Endothelial cell of umbilical vein (primary cell): Measurements from ENCODE around the gene PCDHA13. TPM values are rescaled to one million over a fixed set of nuclear protein-coding genes. Genes with fewer than 3 reads are reported as not detected.

Experiments
- BruUV-seq: library from RNA; stranded (reverse); fragments of 400-500 nt; replicated peaks from 2 replicates; lab custom pipeline; 2021; lab: Mats Ljungman, UMichigan
- CTCF ChIA-PET: fragments of 300-600, 350-600 bp; sonication (Branson Sonifier 250); formaldehyde crosslinking; loops from one replicate; lab custom pipeline; 2021; ENCODE audit warnings: antibody characterized with exemption, inconsistent platforms; lab: Charles Lee
- POLR2A ChIA-PET: fragments of 300-600, 350-600 bp; sonication (Branson Sonifier 250); formaldehyde crosslinking; loops from one replicate; lab custom pipeline; 2021; ENCODE audit warnings: antibody characterized with exemption, inconsistent platforms; lab: Charles Lee
- DNase-seq: peaks from one replicate; pipeline ENCODE4 v3.0.0-alpha.2; 2011; ENCODE audit warnings: low read depth, low spot score
- FAIRE-seq: peaks from 2 replicates; lab custom pipeline; 2011; peaks lifted over from hg19 to GRCh38; lab: Jason Lieb, UNC
- H2AFZ ChIP-seq: 2 replicates; pipeline ENCODE4 v1.6.0; 2012; ENCODE audit warnings: low read depth, low read length, control low read depth, inconsistent platforms
- H3K27ac ChIP-seq: 2 replicates; pipeline ENCODE4 v1.5.1; 2011; ENCODE audit warnings: low read depth, mild to moderate bottlenecking, control low read depth, low read length, moderate library complexity; ENCODE audit not compliant: insufficient read depth
- H3K27me3 ChIP-seq, 2 experiments: 2 replicates each; pipeline versions ENCODE4 v1.6.0 to v1.6.1; 2011; ENCODE audit warnings: low read length in 2 of 2, mixed read lengths in 1 of 2; ENCODE audit not compliant: control insufficient read depth in 2 of 2, insufficient read depth in 2 of 2
- H3K36me3 ChIP-seq, 2 experiments: 2 replicates in 1 of 2; 3 replicates in 1 of 2; pipeline ENCODE4 v1.5.1; 2011; ENCODE audit warnings: low read length in 2 of 2, mild to moderate bottlenecking in 1 of 2, moderate library complexity in 1 of 2; ENCODE audit not compliant: control insufficient read depth in 2 of 2, insufficient read depth in 2 of 2; ENCODE audit errors: extremely low read depth in 1 of 2
- H3K4me1 ChIP-seq: 3 replicates; pipeline ENCODE4 v1.5.1; 2011; ENCODE audit warnings: mild to moderate bottlenecking, low read length; ENCODE audit not compliant: control insufficient read depth, insufficient read depth; ENCODE audit errors: extremely low read depth
- H3K4me2 ChIP-seq: 2 replicates; pipeline ENCODE4 v1.6.1; 2011; ENCODE audit warnings: low read length, control low read depth, mixed read lengths; ENCODE audit not compliant: insufficient read depth
- H3K4me3 ChIP-seq, 3 experiments: fragments of 200-600 bp in 1 of 3; sonication (generic), shearing (Covaris generic) in 1 of 3; replicated peaks in 1 of 3; 2 replicates each; pipeline ENCODE4 v1.5.1; 2011 to 2016; ENCODE audit warnings: control low read depth in 3 of 3, low read length in 3 of 3, mild to moderate bottlenecking in 2 of 3, inconsistent platforms in 1 of 3, low read depth in 1 of 3, moderate library complexity in 1 of 3; ENCODE audit not compliant: insufficient read depth in 1 of 3
- H3K79me2 ChIP-seq: 2 replicates; pipeline ENCODE4 v1.6.0; 2012; ENCODE audit warnings: low read length, inconsistent platforms; ENCODE audit not compliant: control insufficient read depth, insufficient read depth
- H3K9ac ChIP-seq: replicated peaks from 2 replicates; pipeline ENCODE3; 2011; ENCODE audit warnings: low read length, control low read depth; ENCODE audit not compliant: insufficient read depth; ENCODE audit errors: extremely low read depth
- H3K9me1 ChIP-seq: replicated peaks from 3 replicates; pipeline ENCODE4 v1.6.0; 2011; ENCODE audit warnings: mild to moderate bottlenecking, low read length; ENCODE audit not compliant: control insufficient read depth, insufficient read depth; ENCODE audit errors: extremely low read depth
- H3K9me3 ChIP-seq: replicated peaks from 2 replicates; pipeline ENCODE4 v1.5.1; 2012; ENCODE audit warnings: low read length, inconsistent platforms; ENCODE audit not compliant: control insufficient read depth, insufficient read depth
- H4K20me1 ChIP-seq: replicated peaks from 2 replicates; pipeline ENCODE3; 2011; ENCODE audit warnings: mild to moderate bottlenecking, low read length; ENCODE audit not compliant: control insufficient read depth, insufficient read depth; ENCODE audit errors: extremely low read depth
- EZH2 ChIP-seq: IDR thresholded peaks from 2 replicates; pipeline ENCODE4 v1.6.1; 2012; ENCODE audit warnings: borderline replicate concordance, low read depth, mild to moderate bottlenecking, moderate library complexity, low read length, inconsistent platforms; ENCODE audit not compliant: severe bottlenecking
- FOS ChIP-seq: IDR thresholded peaks from 2 replicates; pipeline ENCODE4 v1.6.1; 2011; ENCODE audit warnings: mild to moderate bottlenecking, low read length, moderate library complexity, borderline replicate concordance; ENCODE audit not compliant: insufficient read depth
- GATA2 ChIP-seq: IDR thresholded peaks from 2 replicates; pipeline ENCODE4 v1.7.0; 2011; ENCODE audit warnings: low read depth, mild to moderate bottlenecking, moderate library complexity, mixed read lengths, low read length; ENCODE audit not compliant: insufficient read length, insufficient read depth
- JUN ChIP-seq: IDR thresholded peaks from 2 replicates; pipeline ENCODE4 v1.6.1; 2011; ENCODE audit warnings: borderline replicate concordance, low read depth; ENCODE audit not compliant: insufficient read length, insufficient read depth
- MYC ChIP-seq: IDR thresholded peaks from one replicate; pipeline ENCODE4 v1.6.1; 2011; ENCODE audit warnings: mild to moderate bottlenecking, low read depth, low read length
- POLR2A ChIP-seq: IDR thresholded peaks from 2 replicates; pipeline ENCODE4 v1.6.1; 2012; ENCODE audit warnings: low read depth, mild to moderate bottlenecking, control low read depth, low read length
- POLR2AphosphoS5 ChIP-seq: IDR thresholded peaks from 2 replicates; pipeline ENCODE4 v1.6.1; 2012; ENCODE audit warnings: low read depth, mild to moderate bottlenecking, control low read depth, low read length, moderate library complexity; ENCODE audit not compliant: insufficient read depth
- dilution Hi-C: fragments of 300-500 bp; cut with MboI; formaldehyde crosslinking; loops from one replicate; pipeline ENCODE4 v1.15.0; 2019; ENCODE audit warnings: low sequenced_read_pairs; ENCODE audit not compliant: extremely low pct_ligation_motif_present
- intact Hi-C: fragments of 100-400 bp; cut with micrococcal nuclease; formaldehyde crosslinking; loops from one replicate; pipeline ENCODE4 v1.10.0; 2022
- polyA plus RNA-seq, 4 experiments: library from polyadenylated mRNA; depleted of rRNA in 3 of 4; stranded (reverse) in 3 of 4; unstranded in 1 of 4; fragments of >200 nt; gene quantifications; 2 replicates each; pipeline versions ENCODE4 v1.2.1 to v1.2.3, GENCODE V29; 2011 to 2012; ENCODE audit warnings: missing spikeins in 1 of 4
- total RNA-seq: library from RNA; stranded (reverse); gene quantifications from 2 replicates; pipeline ENCODE4 v1.2.3, GENCODE V29; 2021
- TF ChIP-seq, protein P1 (sequence below): IDR thresholded peaks from 2 replicates; pipeline ENCODE4 v1.6.1; 2011; ENCODE audit not compliant: insufficient read depth, insufficient read length
- TF ChIP-seq, protein P2 (sequence below), 2 donors: IDR thresholded peaks; 1 replicate in 1 of 2; 2 replicates in 1 of 2; pipeline ENCODE4 v1.5.1; 2011; ENCODE audit warnings: low read length in 2 of 2, mild to moderate bottlenecking in 2 of 2, moderate library complexity in 2 of 2, control low read depth in 1 of 2, inconsistent platforms in 1 of 2, low read depth in 1 of 2; ENCODE audit not compliant: insufficient read depth in 1 of 2; ENCODE audit errors: extremely low read depth in 1 of 2

PCDHA13 gene
- total and polyA plus RNA-seq, 2 donors (not counting 3 experiments of a cell fraction or from before 2014, with no cell fraction given) = not detected

DNA sequence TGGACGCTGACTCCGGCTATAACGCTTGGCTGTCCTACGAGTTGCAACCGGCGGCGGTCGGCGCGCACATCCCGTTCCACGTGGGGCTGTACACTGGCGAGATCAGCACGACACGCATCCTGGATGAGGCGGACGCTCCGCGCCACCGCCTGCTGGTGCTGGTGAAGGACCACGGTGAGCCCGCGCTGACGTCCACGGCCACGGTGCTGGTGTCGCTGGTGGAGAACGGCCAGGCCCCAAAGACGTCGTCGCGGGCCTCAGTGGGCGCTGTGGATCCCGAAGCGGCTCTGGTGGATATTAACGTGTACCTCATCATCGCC, 4.7 kb upstream of the PCDHA13 start:
- dilution Hi-C loops (no loop called here), intact Hi-C loops (no loop called here)
- Histone ChIP-seq H3K36me3 (no peaks in the 10 kb centered on the region), H4K20me1 (no peaks in the 10 kb centered on the region), H3K4me2 (no peak overlapping the region), H3K4me1 (no peaks in the 10 kb centered on the region), H3K9me1 (no peaks in the 10 kb centered on the region), H3K9me3 (no peaks in the 10 kb centered on the region), H3K79me2 (no peaks in the 10 kb centered on the region), H3K9ac (no peak overlapping the region), H2AFZ (no peak overlapping the region), H3K4me3 (no peak overlapping the region), H3K27ac (no peak overlapping the region), H3K27me3 (peaks cover 0 to 7% of the 10 kb centered on the region in 2 experiments)
- TF ChIP-seq, protein P1, sequence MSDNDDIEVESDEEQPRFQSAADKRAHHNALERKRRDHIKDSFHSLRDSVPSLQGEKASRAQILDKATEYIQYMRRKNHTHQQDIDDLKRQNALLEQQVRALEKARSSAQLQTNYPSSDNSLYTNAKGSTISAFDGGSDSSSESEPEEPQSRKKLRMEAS = no peak
- TF ChIP-seq MYC = no peak
- TF ChIP-seq, protein P2, sequence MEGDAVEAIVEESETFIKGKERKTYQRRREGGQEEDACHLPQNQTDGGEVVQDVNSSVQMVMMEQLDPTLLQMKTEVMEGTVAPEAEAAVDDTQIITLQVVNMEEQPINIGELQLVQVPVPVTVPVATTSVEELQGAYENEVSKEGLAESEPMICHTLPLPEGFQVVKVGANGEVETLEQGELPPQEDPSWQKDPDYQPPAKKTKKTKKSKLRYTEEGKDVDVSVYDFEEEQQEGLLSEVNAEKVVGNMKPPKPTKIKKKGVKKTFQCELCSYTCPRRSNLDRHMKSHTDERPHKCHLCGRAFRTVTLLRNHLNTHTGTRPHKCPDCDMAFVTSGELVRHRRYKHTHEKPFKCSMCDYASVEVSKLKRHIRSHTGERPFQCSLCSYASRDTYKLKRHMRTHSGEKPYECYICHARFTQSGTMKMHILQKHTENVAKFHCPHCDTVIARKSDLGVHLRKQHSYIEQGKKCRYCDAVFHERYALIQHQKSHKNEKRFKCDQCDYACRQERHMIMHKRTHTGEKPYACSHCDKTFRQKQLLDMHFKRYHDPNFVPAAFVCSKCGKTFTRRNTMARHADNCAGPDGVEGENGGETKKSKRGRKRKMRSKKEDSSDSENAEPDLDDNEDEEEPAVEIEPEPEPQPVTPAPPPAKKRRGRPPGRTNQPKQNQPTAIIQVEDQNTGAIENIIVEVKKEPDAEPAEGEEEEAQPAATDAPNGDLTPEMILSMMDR (IDR thresholded peaks at IDR 0.05; ENCODE audit: extremely low read depth in 1 of 2, insufficient read depth in 1 of 2, low read depth in 1 of 2, low read length in 2 of 2) = no peak
- TF ChIP-seq POLR2AphosphoS5 = no peak
- no peak for TF ChIP-seq FOS
- no peak for TF ChIP-seq JUN
- no peak for TF ChIP-seq EZH2
- no peak for TF ChIP-seq POLR2A
- TF ChIP-seq GATA2 = no peak
- ChIA-PET CTCF (no interaction called here), POLR2A (no interaction called here)
- DNase-seq (no peak), FAIRE-seq (no peak)
- BruUV-seq = no TSS peak
